ENCODE measurements around the gene PIGN.

Gene PIGN

GRCh38 chr18:62186774-62187542 is at the start of gene PIGN, which contains the start of gene RELCH:
TSS of gene PIGN (minus strand) at chr18:62187056. CDS start at chr18:62161353, 25,703 bp downstream.
TSS of gene RELCH (plus strand) at chr18:62187255. CDS start at chr18:62187506, 251 bp downstream.
- peak; percentile 96 for DNase-seq (ENCODE audit: low read depth, low spot score)

GRCh38 chr18:62236252-62236651 is 49.4 kb upstream of the PIGN start:
- no peak for DNase-seq (ENCODE audit: low read depth, low spot score)

- no peak for DNase-seq (ENCODE audit: low read depth, low spot score)
Observed at GRCh38 chr18:62226047-62226446, 39.2 kb upstream of the PIGN start.

GRCh38 chr18:62224229-62224628 is 37.4 kb upstream of the PIGN start:
- no peak for DNase-seq (ENCODE audit: low read depth, low spot score)

- DNase-seq (ENCODE audit: low read depth, low spot score): no peak
Observed at GRCh38 chr18:62214790-62215189, 27.9 kb upstream of the PIGN start.

GRCh38 chr18:62211325-62211828 is 24.5 kb upstream of the PIGN start:
- DNase-seq (ENCODE audit: low read depth, low spot score): no peak

GRCh38 chr18:62210138-62210537 is 23.3 kb upstream of the PIGN start:
- DNase-seq (ENCODE audit: low read depth, low spot score): no peak

- DNase-seq (ENCODE audit: low read depth, low spot score): no peak
Observed at GRCh38 chr18:62209046-62209445, 22.2 kb upstream of the PIGN start.

- no peak for DNase-seq (ENCODE audit: low read depth, low spot score)
Observed at GRCh38 chr18:62206593-62206992, 19.7 kb upstream of the PIGN start.

GRCh38 chr18:62205824-62206223 is 19.0 kb upstream of the PIGN start:
- DNase-seq (ENCODE audit: low read depth, low spot score): no peak

GRCh38 chr18:62201870-62202269 is 15.0 kb upstream of the PIGN start:
- no peak for DNase-seq (ENCODE audit: low read depth, low spot score)

- no peak for DNase-seq (ENCODE audit: low read depth, low spot score)
Observed at GRCh38 chr18:62200121-62200914, 13.5 kb upstream of the PIGN start.

- DNase-seq (ENCODE audit: low read depth, low spot score): no peak
Observed at GRCh38 chr18:62199629-62200028, 12.8 kb upstream of the PIGN start.

- no peak for DNase-seq (ENCODE audit: low read depth, low spot score)
Observed at GRCh38 chr18:62198259-62198658, 11.4 kb upstream of the PIGN start.

GRCh38 chr18:62196980-62197379 is 10.1 kb upstream of the PIGN start:
- no peak for DNase-seq (ENCODE audit: low read depth, low spot score)

GRCh38 chr18:62196079-62196478 is 9.2 kb upstream of the PIGN start:
- DNase-seq (ENCODE audit: low read depth, low spot score): no peak

GRCh38 chr18:62189208-62189607 is 2.4 kb upstream of the PIGN start:
- DNase-seq (ENCODE audit: low read depth, low spot score): no peak

- peak; percentile 3 for DNase-seq (ENCODE audit: low read depth, low spot score)
Observed at GRCh38 chr18:62187543-62188510, 971 bp upstream of the PIGN start.

GRCh38 chr18:62186499-62186773 is 420 bp downstream of the PIGN start:
- DNase-seq (ENCODE audit: low read depth, low spot score): no peak

GRCh38 chr18:62183578-62184195 is 3.2 kb downstream of the PIGN start:
- DNase-seq (ENCODE audit: low read depth, low spot score): peak; percentile 37

GRCh38 chr18:62182220-62182619 is 4.6 kb downstream of the PIGN start:
- no peak for DNase-seq (ENCODE audit: low read depth, low spot score)
